Mesodermal cell (in vitro differentiated cells): ENCODE results near the gene UGT1A5.
"Not testable (repeated sequence)": the region's sequence is repeated elsewhere in the genome, so short reads cannot be mapped to it uniquely, and the experiment has no call there.

Source experiments
- H3K27ac ChIP-seq: 2 replicates; pipeline ENCODE4 v1.7.0; 2013; ENCODE audit warnings: mild to moderate bottlenecking, low read depth, low read length, moderate library complexity; ENCODE audit not compliant: severe bottlenecking
- H3K36me3 ChIP-seq: 2 replicates; pipeline ENCODE4 v1.7.1; 2013; ENCODE audit warnings: mild to moderate bottlenecking, low read length, moderate library complexity; ENCODE audit not compliant: control insufficient read depth, insufficient read depth
- H3K4me1 ChIP-seq: one replicate; pipeline ENCODE4 v1.7.1; 2013; ENCODE audit warnings: mild to moderate bottlenecking, low read length; ENCODE audit not compliant: insufficient read depth, control insufficient read depth, poor library complexity, severe bottlenecking
- H3K4me3 ChIP-seq: 2 replicates; pipeline ENCODE4 v1.7.0; 2013; ENCODE audit warnings: low read length, control low read depth, mild to moderate bottlenecking; ENCODE audit not compliant: insufficient read depth, poor library complexity, severe bottlenecking; ENCODE audit errors: extremely low read depth
- H3K9me3 ChIP-seq: 2 replicates; pipeline ENCODE4 v1.7.1; 2013; ENCODE audit warnings: mild to moderate bottlenecking, low read length, moderate library complexity; ENCODE audit not compliant: control insufficient read depth
- WGBS, 2 experiments: methylation state at CpG; one replicate each; pipeline ENCODE4 v1.1.5; 2013; ENCODE audit warnings: missing lambda C conversion rate in 2 of 2; ENCODE audit not compliant: insufficient coverage in 2 of 2; 5-methylcytosine and 5-hydroxymethylcytosine counted together

Gene UGT1A5

GRCh38 chr2:233711312-233712008 lies 1.2 kb upstream of the UGT1A5 start:
- no peaks in the 10 kb centered on the region for H3K36me3 ChIP-seq
- no peaks in the 10 kb centered on the region for H3K9me3 ChIP-seq
- 62 to 69% methylated on average over 6 to 8 of the region's 11 CpGs for WGBS, 2 experiments
- no peak overlapping the region for H3K27ac ChIP-seq
- H3K4me3 ChIP-seq, result no peak overlapping the region
- peaks cover 7% of the 10 kb centered on the region for H3K4me1 ChIP-seq

GRCh38 chr2:233713262-233713615 lies 532 bp downstream of the UGT1A5 start:
- Histone ChIP-seq H3K27ac (no peak overlapping the region), H3K36me3 (no peaks in the 10 kb centered on the region), H3K4me3 (no peak overlapping the region), H3K4me1 (peaks cover 7% of the 10 kb centered on the region), H3K9me3 (no peaks in the 10 kb centered on the region)
- 90 to 100% methylated on average over 3 to 6 of the region's 7 CpGs for WGBS, 2 experiments

GRCh38 chr2:233714121-233714520 lies 1.4 kb downstream of the UGT1A5 start:
- 82 to 100% methylated on average over 1 to 2 of the region's 2 CpGs for WGBS, 2 experiments
- H3K27ac ChIP-seq, result no peak overlapping the region
- H3K4me1 ChIP-seq, result peaks cover 7% of the 10 kb centered on the region
- H3K9me3 ChIP-seq, result no peaks in the 10 kb centered on the region
- H3K36me3 ChIP-seq, result no peaks in the 10 kb centered on the region
- H3K4me3 ChIP-seq, result no peak overlapping the region

DNA sequence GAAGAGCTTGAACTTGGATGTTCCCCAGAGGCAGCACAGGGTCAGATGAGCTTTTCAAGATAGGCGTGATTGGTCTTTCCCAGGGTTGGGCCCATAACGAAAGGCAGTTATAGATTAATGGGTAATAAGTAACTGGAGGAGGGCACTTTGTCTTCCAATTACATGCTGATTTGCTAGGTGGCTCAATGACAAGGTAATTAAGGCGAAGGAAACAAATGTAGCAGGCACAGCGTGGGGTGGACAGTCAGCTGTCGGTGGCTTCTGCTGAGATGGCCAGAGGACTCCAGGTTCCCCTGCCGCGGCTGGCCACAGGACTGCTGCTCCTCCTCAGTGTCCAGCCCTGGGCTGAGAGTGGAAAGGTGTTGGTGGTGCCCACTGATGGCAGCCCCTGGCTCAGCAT lies 5.8 kb downstream of the UGT1A5 start, which contains the start of gene UGT1A4:
UGT1A4 (plus strand) TSS at position 185 of the 400 bp plus-strand sequence; CDS start at position 270, 85 bp downstream.
- 92 to 95% methylated on average over 7 of the region's 7 CpGs for WGBS, 2 experiments
- H3K36me3 ChIP-seq, result no peaks in the 10 kb centered on the region
- H3K4me3 ChIP-seq, result no peak within 1 kb of the TSS
- H3K4me1 ChIP-seq, result no peaks in the 10 kb centered on the region
- H3K27ac ChIP-seq, result no peak within 1 kb of the TSS
- no peaks in the 10 kb centered on the region for H3K9me3 ChIP-seq

DNA sequence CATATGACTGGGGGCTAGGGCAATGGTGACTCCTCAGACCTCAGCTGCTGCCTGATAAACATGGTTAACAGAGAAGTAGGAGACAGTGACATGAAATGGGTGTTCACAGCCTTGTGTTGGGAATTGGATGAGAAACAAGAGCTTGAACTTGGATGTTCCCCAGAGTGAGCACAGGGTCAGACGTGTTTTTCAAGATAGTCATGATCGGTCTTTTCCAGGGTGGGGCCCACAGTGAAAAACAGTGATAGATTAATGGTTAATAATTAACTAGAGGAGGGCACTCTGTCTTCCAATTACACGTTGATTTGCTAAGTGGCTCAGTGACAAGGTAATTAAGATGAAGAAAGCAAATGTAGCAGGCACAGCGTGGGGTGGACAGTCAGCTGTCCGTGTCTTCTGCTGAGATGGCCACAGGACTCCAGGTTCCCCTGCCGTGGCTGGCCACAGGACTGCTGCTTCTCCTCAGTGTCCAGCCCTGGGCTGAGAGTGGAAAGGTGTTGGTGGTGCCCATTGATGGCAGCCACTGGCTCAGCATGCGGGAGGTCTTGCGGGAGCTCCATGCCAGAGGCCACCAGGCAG lies 16.1 kb downstream of the UGT1A5 start, which contains the start of gene UGT1A3:
UGT1A3 (plus strand) TSS at position 320 of the 579 bp plus-strand sequence; CDS start at position 405, 85 bp downstream.
- no peak within 1 kb of the TSS for H3K4me3 ChIP-seq
- WGBS, 2 experiments, result 91 to 95% methylated on average over 8 of the region's 8 CpGs
- H3K27ac ChIP-seq, result no peak within 1 kb of the TSS
- H3K36me3 ChIP-seq, result no peaks in the 10 kb centered on the region
- no peaks in the 10 kb centered on the region for H3K9me3 ChIP-seq
- no peaks in the 10 kb centered on the region for H3K4me1 ChIP-seq

GRCh38 chr2:233736868-233737653 lies 24.4 kb downstream of the UGT1A5 start:
- WGBS, 2 experiments, result 83 to 91% methylated on average over 10 to 12 of the region's 14 CpGs
- H3K4me3 ChIP-seq, H3K9me3 ChIP-seq, H3K4me1 ChIP-seq, H3K27ac ChIP-seq, H3K36me3 ChIP-seq: not testable (repeated sequence)

DNA sequence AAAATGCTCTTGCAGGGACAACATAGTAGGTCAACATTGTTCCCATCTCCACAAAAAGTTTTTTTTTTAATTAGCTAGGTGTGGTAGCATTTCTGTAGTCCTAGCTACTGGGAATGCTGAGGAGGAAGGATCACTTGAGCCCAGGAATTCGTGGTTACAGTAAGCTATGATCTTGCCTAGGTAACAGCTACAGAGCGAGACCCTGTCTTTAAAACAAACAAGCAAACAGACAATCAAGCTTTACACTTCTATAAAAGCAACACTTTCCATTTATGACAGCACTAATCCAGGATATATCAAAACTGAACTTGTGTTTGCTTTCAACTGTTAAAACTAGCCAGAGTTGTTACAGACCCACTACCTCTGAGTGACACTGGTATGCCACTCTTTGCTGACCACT lies 28.2 kb downstream of the UGT1A5 start:
- no peaks in the 10 kb centered on the region for H3K4me1 ChIP-seq
- H3K36me3 ChIP-seq, result no peaks in the 10 kb centered on the region
- no peaks in the 10 kb centered on the region for H3K9me3 ChIP-seq
- WGBS, 2 experiments, result 86 to 89% methylated on average over 2 of the region's 2 CpGs
- no peak overlapping the region for H3K27ac ChIP-seq
- no peak overlapping the region for H3K4me3 ChIP-seq

DNA sequence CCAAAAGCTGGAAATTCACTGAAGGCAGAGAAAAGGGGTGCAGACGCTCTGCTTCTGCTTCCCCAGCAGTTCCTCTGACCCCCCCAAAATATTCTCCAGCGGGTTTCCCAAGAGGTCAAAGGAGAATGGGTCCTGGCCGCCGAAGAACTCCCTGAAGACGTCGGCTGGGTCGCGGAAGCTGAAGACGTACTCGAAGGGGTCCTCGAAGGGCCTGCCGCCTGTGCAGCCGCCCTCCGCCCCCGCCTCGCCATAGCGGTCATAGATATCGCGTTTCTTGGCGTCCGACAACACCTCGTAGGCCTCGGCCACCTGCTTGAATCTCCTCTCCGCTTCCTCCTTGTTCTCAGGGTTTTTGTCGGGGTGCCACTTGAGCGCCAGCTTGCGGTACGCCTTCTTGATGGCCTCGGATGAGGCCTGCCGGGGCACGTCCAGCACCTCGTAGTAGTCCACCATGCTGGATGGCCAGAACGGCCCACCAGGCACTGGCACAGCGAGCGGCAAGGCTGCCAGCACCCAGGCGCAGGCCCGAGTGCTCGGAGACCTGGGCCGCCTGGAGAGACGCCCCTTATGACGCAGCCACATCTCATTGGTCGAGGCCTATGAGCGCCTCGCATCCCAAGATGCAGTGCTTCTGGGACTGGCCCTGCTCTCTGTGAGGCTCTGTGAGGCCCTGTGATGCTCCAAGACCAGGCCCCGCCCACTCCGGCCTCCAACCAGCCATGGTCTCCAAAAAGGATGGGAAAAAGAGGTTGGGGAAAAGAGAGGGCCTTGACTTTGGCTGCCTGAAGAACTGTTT lies 31.0 kb downstream of the UGT1A5 start:
- no peaks in the 10 kb centered on the region for H3K36me3 ChIP-seq
- H3K27ac ChIP-seq, result no peak overlapping the region
- no peaks in the 10 kb centered on the region for H3K4me1 ChIP-seq
- no peaks in the 10 kb centered on the region for H3K9me3 ChIP-seq
- H3K4me3 ChIP-seq, result no peak overlapping the region
- WGBS, 2 experiments, result 95 to 96% methylated on average over 39 to 43 of the region's 46 CpGs

DNA sequence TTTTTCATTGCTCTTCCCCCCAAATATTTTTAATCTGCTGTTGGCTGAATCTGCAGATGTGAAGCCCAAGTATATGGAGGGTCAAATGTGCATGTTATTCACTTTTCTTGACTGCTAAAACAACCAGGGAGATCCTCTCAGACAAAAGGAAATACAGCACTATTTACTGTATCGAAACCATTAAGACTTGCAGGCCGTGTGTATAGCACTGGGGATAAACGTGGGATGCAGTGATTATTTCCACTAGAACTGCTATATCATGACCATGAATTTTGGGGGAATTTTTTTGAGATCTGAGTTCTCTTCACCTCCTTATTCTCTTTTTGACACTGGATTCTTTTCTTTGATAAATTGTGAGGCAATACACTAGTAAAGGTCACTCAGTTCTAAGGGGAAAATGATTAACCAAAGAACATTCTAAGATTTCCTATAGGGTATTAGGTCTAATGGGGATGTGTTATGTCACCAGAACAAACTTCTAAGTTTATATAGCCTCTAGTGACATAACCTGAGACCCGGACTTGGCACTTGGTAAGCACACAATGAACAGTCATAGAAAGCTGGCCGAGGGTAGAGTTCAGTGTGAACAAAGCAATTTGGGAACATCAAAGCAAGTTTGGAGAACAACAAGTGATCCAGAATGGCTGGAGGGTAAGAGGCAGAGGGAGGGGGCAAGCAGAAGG lies 32.5 kb downstream of the UGT1A5 start:
- Histone ChIP-seq H3K4me3 (no peak overlapping the region), H3K36me3 (no peaks in the 10 kb centered on the region), H3K27ac (no peak overlapping the region), H3K4me1 (no peaks in the 10 kb centered on the region), H3K9me3 (no peaks in the 10 kb centered on the region)
- 80 to 91% methylated on average over 2 of the region's 5 CpGs for WGBS, 2 experiments

DNA sequence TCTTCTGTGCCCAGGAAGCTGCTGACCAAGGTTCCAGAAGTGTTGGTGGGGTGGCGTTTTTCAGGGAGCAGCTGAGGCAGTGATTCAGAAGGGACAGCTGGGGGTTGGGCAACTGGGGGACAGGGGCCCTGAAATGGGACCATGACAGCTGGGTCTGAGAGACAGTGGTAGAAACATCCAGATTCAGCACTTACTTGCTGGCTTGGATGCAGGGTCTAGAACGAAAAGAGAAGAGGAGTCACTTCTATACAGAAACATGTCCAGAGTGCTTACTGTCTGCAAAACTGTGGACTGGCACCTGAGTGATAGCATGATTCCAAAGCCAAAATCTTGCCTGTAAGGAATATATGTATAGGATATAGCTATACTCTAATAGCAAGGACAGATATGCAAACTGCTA lies 33.1 kb downstream of the UGT1A5 start:
- not testable (repeated sequence) for H3K4me1 ChIP-seq, H3K36me3 ChIP-seq, H3K27ac ChIP-seq, H3K9me3 ChIP-seq, H3K4me3 ChIP-seq
- WGBS, 2 experiments, result 69 to 80% methylated on average over 1 to 2 of the region's 2 CpGs
